ENCODE data around the gene ARHGEF16.

ARHGEF16 gene

GRCh38 chr1:3469104-3469848, 14.8 kb downstream of the ARHGEF16 start:
- DNase-seq: no peak

DNA sequence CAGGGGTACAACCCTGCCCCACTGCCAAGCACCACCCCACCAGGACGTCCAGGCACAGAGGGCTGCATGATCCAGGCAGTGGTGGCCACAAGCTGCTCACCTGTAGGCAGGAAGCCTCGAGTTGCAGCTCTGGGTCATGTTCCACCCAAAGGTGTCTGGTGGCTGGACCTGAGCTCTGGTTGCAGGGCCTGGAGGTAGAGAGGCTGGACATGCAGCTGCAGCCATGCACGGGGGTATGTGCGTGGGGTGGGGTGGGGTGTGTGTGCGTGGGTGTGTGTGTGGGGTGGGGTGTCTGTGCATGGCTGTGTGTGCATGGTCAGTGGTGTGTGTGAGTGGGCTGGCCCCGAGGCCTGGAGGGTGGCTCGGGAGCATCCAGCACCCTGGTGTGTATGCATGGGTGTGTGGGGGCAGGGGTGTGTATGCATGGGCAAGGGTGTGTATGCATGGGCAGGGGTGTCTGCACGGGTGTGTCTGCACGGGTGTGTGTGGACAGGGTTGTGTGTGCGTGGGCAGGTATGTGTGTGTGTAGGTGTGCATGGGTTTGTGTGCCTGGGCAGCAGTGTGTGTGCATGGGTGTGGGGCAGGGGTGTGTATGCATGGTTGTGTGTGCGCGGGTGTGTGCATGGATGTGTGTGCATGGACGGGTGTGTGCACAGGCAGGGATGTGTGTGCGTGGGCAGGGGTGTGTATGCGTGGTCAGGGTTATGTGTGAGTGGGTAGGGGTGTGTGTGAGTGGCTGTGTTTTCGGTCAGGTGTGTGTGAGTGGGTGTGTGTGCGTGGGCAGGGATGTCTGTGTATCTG, 15.6 kb downstream of the ARHGEF16 start:
- DNase-seq: no peak

DNA sequence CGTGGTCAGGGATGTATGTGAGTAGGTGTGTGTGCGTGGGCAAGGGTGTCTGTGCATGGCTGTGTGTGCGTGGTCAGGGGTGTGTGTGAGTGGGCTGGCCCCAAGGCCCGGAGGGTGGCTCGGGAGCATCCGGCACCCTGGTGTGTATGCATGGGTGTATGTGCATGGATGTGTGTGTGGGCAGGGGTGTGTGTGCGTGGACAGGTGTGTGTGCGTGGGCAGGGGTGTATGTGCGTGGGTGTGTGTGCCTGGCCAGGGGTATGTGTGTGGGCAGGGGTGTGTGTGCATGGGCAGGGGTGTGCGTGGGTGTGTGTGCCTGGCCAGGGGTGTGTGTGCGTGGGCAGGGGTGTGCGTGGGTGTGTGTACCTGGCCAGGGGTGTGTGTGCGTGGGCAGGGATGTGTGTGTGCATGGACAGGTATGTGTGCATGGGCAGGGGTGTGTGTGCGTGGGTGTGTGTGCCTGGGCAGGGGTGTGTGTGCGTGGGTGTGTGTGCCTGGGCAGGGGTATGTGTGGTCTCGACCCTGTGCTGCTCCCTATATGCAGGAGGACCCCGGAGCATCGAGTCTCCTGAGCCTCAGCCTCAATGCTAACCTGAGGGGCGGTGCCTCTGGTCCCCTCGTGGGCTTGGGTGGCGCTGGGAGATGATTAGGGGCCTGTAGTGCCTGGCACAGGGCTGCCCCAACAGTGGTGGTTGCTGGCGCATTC, 16.3 kb downstream of the ARHGEF16 start:
- no peak for DNase-seq

DNA sequence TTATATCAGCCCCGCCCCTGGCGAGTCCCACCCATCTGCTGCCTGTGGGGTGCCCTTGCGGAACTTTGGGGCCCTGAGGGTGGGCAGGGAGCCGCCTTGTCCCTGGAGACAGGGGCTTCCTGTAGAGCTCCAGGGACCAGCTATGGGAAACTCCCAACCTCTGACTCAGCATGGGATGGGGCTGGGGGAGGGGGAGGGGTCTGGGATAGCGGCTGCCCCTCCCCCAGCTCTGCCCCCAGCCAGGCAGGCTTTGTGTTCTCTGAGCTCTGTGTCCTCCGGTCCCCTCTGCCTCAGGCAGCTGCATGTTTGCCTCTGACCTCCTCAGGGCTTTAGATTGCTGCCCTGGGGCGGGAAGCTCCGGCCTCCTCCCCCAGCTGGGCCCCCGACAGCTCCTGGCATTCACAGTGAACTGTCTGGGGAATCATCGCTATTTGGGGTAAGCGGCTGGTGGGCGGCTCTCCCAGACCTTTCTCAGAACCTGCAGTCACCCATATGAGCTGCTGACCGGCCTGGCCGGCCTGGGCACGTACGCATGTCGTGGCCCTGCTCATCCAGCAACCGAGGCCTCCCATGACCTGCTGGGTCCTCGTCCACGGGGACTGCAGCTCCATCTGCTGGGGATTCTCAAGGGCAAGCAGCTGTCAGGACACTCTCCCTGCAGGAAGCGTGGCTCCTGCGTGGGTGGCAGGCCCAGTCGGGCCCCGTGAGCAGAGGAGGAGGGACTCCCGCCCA, 17.1 kb downstream of the ARHGEF16 start:
- DNase-seq: no peak

GRCh38 chr1:3472088-3472850, 17.8 kb downstream of the ARHGEF16 start:
- DNase-seq: no peak

- DNase-seq: no peak
Measured at GRCh38 chr1:3472906-3473305, 18.4 kb downstream of the ARHGEF16 start.

DNA sequence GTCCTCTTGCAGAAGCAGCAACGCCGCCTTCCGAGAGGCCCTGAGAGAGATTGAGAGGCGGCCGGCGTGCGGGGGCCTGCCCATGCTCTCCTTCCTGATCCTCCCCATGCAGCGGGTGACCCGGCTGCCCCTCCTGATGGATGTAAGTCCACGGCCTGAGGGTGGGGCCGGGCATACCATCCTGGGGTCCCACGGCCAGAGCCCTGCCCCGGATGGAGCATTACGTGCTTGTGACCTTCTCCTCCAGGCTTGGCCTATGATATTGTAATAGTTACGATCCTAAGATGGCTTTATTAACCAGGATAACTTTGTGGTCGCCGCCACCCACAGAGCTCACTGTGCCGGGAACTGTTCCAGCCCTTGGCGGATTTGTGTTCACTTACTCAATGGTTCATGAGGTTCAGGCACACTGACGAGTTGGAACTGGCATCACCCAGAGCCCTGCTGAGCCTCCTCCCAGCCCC, 18.9 kb downstream of the ARHGEF16 start:
- DNase-seq: no peak

DNA sequence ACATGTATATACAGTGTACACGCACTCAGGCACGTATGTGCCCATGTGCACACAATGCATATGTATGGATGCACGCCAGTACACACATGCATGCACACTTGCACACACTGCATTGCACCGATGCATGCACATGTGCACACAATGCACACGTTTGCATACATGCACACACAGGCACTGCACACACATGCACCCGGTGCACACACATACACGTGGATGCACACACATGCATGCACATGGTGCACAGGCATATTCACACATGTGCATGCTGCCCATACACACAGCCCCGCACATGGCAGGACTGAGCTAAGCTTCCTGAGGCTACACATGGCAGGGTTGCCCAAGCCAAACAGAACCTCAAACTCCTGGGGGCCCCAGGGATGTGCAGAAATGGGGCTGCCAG, 19.6 kb downstream of the ARHGEF16 start:
- DNase-seq: no peak

DNA sequence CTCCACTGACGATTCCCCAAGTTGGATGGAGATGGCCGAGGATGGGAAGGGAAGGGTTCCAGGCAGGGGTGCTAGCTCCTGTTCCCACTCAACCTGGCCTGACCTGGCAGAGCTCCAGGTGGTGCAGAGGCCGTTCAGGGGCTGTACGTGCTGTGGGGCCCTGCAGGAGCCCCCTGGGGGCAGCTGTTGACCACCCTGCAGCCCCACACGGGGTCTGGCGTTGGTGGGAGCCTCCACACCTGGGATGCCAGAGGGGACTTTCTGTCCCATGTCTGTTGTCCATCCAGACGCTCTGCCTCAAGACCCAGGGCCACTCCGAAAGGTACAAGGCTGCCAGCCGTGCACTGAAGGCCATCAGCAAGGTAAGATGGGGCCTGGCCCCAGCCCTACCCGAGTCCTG, 20.0 kb downstream of the ARHGEF16 start:
- no peak for DNase-seq

DNA sequence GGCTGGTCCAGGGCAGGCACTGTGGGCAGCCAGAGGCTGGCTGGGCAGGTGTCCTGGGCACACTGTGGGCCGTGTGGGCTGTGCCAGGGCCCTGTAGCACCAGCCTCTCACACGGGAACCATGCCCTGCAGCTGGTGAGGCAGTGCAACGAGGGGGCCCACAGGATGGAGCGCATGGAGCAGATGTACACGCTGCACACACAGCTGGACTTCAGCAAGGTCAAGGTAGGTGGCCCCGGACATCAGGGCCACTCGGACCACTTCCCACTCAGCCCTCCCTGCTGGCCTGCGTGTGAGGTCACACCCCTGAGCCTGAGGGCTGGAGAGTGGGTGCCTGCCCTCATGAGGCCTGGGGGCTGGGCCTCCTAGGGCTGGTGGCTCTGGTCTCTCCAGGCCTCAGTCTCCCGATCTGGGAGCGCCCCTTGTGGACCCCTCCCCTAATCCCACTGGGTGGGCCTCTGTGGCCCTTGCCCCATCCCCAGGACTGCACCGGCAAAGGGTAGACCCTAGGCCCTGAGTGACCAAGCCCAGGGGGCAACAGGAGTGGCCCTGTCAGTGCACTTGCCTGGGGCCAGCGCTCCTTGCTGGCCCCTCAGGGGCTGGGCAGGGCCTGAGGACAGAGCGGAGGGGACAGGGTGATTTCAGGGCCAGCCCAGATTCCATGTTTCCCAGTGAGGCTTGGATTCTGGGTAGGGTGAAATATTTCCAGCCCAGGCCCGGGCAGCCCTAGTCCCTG, 21.5 kb downstream of the ARHGEF16 start:
- DNase-seq: no peak

- DNase-seq: no peak
Measured at GRCh38 chr1:3476666-3477065, 22.2 kb downstream of the ARHGEF16 start.

GRCh38 chr1:3477241-3477995, 23.0 kb downstream of the ARHGEF16 start:
- DNase-seq: no peak

- DNase-seq: no peak
Measured at GRCh38 chr1:3478187-3478586, 23.7 kb downstream of the ARHGEF16 start.

- no peak for DNase-seq
Measured at GRCh38 chr1:3479511-3480368, 25.3 kb downstream of the ARHGEF16 start.

GRCh38 chr1:3480369-3480719, 25.9 kb downstream of the ARHGEF16 start:
- no peak for DNase-seq

DNA sequence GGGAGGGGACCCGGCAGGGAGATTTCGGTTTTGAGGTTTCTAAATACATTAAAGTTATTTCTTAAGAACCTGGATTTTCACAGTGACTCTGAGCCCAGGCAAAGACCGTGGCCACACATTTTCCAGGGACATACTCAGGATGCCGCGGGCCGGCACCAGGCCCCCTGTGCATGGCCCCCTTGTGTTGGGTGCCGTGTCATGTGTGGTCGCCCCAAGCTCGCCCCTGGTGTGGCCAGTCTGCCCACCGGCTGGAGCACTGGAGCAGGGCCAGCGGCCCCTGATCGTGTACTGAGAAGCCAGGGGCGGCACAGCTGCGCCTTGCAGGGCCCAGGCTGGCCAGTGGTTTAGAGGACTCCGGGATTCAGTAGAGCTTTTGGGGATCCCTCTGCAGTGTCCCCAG, 26.6 kb downstream of the ARHGEF16 start:
- DNase-seq: no peak

DNA sequence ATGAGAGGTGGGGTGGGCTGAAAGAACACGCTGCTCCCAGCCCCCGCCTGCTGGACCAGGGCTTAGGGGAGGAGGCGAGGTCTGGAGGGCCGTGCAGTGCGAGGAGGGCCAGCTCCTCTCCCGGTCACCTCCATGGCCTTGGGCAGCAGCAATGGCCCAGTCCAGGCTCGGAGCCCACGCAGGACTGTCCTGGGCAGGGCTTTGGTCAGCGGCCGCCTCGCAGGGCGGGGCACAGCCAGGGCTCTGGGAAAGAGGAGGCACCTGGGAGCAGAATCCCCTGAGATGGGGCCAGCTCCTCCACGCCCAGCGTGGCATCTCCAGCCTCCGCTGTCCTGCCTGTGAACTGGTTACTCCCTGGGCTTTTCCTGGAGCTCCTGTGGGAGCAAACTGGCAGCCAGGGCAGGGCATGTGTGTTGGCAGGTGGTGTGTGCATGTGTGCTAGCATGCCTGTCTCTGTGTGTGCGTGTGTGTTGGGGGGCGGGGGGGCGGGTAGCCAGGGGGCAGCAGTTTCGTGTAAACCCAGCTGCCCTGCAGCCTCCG, 27.4 kb downstream of the ARHGEF16 start:
- no peak for DNase-seq

GRCh38 chr1:3482378-3482849, 27.9 kb downstream of the ARHGEF16 start:
- DNase-seq: no peak

- DNase-seq: no peak
Measured at GRCh38 chr1:3483380-3483779, 28.9 kb downstream of the ARHGEF16 start.

Data from cerebellar nuclear complex (tissue), 1 donor.